BJ (cell line): ENCODE results near the gene RPS15. TPM values are rescaled to one million over a fixed set of nuclear protein-coding genes. Genes with fewer than 3 reads are reported as not detected.

Experiments
- CTCF ChIA-PET: fragments of 350-600 bp; formaldehyde crosslinking; extraction: SDS; loops from one replicate; lab custom pipeline; 2021; ENCODE audit warnings: antibody characterized with exemption, inconsistent platforms; lab: Yijun Ruan, JAX
- POLR2A ChIA-PET: fragments of 300-600 bp; sonication (Branson Sonifier 250); formaldehyde crosslinking; extraction: SDS; loops from one replicate; lab custom pipeline; 2021; ENCODE audit warnings: antibody characterized with exemption; lab: Charles Lee
- DNase-seq: peaks from one replicate; pipeline ENCODE4 v3.0.0-alpha.2; 2011; ENCODE audit warnings: low read depth
- H3K27me3 ChIP-seq: 2 replicates; pipeline ENCODE4 v1.6.0; 2011; ENCODE audit warnings: low read length; ENCODE audit not compliant: control insufficient read depth, insufficient read depth
- H3K36me3 ChIP-seq: 2 replicates; pipeline ENCODE4 v1.5.1; 2011; ENCODE audit warnings: low read length; ENCODE audit not compliant: control insufficient read depth, insufficient read depth
- H3K4me3 ChIP-seq: 2 replicates; pipeline ENCODE4 v1.5.1; 2011; ENCODE audit warnings: low read depth, mild to moderate bottlenecking, control low read depth, low read length
- CTCF ChIP-seq: IDR thresholded peaks from 2 replicates; pipeline ENCODE4 v1.5.1; 2011; ENCODE audit warnings: low read depth, mild to moderate bottlenecking, control low read depth, inconsistent platforms, low read length, moderate library complexity; ENCODE audit not compliant: insufficient read depth
- polyA minus RNA-seq: library from RNA; depleted of rRNA, polyadenylated mRNA; stranded (reverse); fragments of >200 nt; gene quantifications from 2 replicates; pipeline ENCODE4 v1.2.3, GENCODE V29; 2011; rRNA and poly(A)+ RNA removed
- polyA plus RNA-seq: library from polyadenylated mRNA; depleted of rRNA; stranded (reverse); fragments of >200 nt; gene quantifications from 2 replicates; pipeline ENCODE4 v1.2.3, GENCODE V29; 2011; rRNA removed

RPS15 gene
- polyA plus RNA-seq (854 and 1,597 TPM in 2 replicates), polyA minus RNA-seq (665 and 710 TPM in 2 replicates)

GRCh38 chr19:1438035-1438932 lies at the start of gene RPS15:
Gene RPS15 (plus strand): TSS chr19:1438396. CDS start chr19:1438426, 30 bp downstream.
- H3K4me3 ChIP-seq: peak within 1 kb of the TSS; percentile 87
- peaks cover 40% of the 10 kb centered on the region for H3K36me3 ChIP-seq
- H3K27me3 ChIP-seq: no peaks in the 10 kb centered on the region
- ChIA-PET POLR2A (no interaction called here), CTCF (interaction anchor here (0.9 to 1.8 kb wide), 5 partner anchors 11 to 56 kb away, joined by 4 to 8 read pairs (median 6); no protein-coding TSS in a partner anchor)
- peak; percentile 72 for DNase-seq
- TF ChIP-seq CTCF: peak; percentile 95

GRCh38 chr19:1388637-1389026 lies 49.6 kb upstream of the RPS15 start:
- ChIA-PET CTCF (interaction anchor here (0.5 to 0.7 kb wide), 2 partner anchors 63 to 72 kb away, joined by 3 read pairs; no protein-coding TSS in a partner anchor), POLR2A (no interaction called here)
- Histone ChIP-seq H3K27me3 (no peaks in the 10 kb centered on the region), H3K4me3 (no peak overlapping the region), H3K36me3 (peaks cover 14% of the 10 kb centered on the region)
- no peak for TF ChIP-seq CTCF
- no peak for DNase-seq

- Histone ChIP-seq H3K27me3 (no peaks in the 10 kb centered on the region), H3K36me3 (peaks cover 14% of the 10 kb centered on the region), H3K4me3 (no peak overlapping the region)
- ChIA-PET POLR2A (no interaction called here), CTCF (interaction anchor here (0.5 kb wide), 1 partner anchor 73 kb away, joined by 3 read pairs; no protein-coding TSS in a partner anchor)
- TF ChIP-seq CTCF: no peak
- DNase-seq: no peak
Observed at GRCh38 chr19:1389033-1389940, 48.9 kb upstream of the RPS15 start.

DNA sequence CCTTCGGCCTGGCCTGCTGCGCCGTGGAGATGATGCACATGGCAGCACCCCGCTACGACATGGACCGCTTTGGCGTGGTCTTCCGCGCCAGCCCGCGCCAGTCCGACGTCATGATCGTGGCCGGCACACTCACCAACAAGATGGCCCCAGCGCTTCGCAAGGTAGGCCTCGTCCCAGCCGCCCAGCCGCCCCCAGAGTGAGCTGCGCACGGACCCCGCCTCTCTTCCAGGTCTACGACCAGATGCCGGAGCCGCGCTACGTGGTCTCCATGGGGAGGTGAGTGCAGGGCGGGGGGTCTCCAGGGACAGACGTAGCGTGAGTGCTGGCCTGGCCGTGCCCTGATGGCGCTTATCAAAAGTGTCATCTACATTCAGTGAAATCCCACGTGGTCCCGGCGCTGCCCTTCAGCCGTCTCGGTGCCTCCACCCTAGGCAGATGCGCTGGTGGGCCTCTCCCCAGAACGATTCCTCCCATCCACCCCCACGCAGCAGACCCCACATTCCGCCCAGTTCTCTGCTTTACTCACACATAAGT lies 47.2 kb upstream of the RPS15 start:
- no peak for TF ChIP-seq CTCF
- H3K4me3 ChIP-seq: no peak overlapping the region
- ChIA-PET POLR2A (no interaction called here), CTCF (no interaction called here)
- peaks cover 13% of the 10 kb centered on the region for H3K36me3 ChIP-seq
- no peak for DNase-seq
- no peaks in the 10 kb centered on the region for H3K27me3 ChIP-seq

GRCh38 chr19:1392407-1392806 lies 45.8 kb upstream of the RPS15 start:
- DNase-seq: no peak
- Histone ChIP-seq H3K4me3 (no peak overlapping the region), H3K27me3 (no peaks in the 10 kb centered on the region), H3K36me3 (peaks cover 13% of the 10 kb centered on the region)
- CTCF ChIA-PET: no interaction called here
- POLR2A ChIA-PET: no interaction called here
- no peak for TF ChIP-seq CTCF
